Forelimb muscle (tissue), 1 donor: ENCODE results near the gene HHIP. TPM values are rescaled to one million over a fixed set of nuclear protein-coding genes. Genes with fewer than 3 reads are reported as not detected.
A peak's percentile ranks its signal among the peaks of the same experiment; 100 is the strongest.

Experiments used
- DNase-seq: peaks from one replicate; pipeline ENCODE4 v3.0.0-alpha.2; 2013; ENCODE audit warnings: low read depth
- polyA plus RNA-seq: library from polyadenylated mRNA; unstranded; fragments of 120-200 nt; gene quantifications from one replicate; pipeline ENCODE4 v1.2.1, GENCODE V29; 2013; ENCODE audit not compliant: insufficient read length

The HHIP gene
- polyA plus RNA-seq, 1 donor, result 3.9 TPM

- no peak for DNase-seq
These were observed 10.9 kb downstream of the HHIP start for GRCh38 chr4:144656850-144657249.

GRCh38 chr4:144658015-144658567, 12.1 kb downstream of the HHIP start:
- no peak for DNase-seq

- no peak for DNase-seq
These were observed 12.9 kb downstream of the HHIP start for GRCh38 chr4:144658903-144659302.

GRCh38 chr4:144659447-144659846, 13.5 kb downstream of the HHIP start:
- DNase-seq, result no peak

- no peak for DNase-seq
These were observed 18.0 kb downstream of the HHIP start for GRCh38 chr4:144663834-144664475.

GRCh38 chr4:144666539-144667175, 20.7 kb downstream of the HHIP start:
- DNase-seq, result no peak

GRCh38 chr4:144667500-144667899, 21.5 kb downstream of the HHIP start:
- DNase-seq, result no peak

GRCh38 chr4:144670776-144671175, 24.8 kb downstream of the HHIP start:
- DNase-seq, result no peak

GRCh38 chr4:144674711-144675110, 28.8 kb downstream of the HHIP start:
- no peak for DNase-seq

- DNase-seq, result peak; percentile 31
These were observed 35.9 kb downstream of the HHIP start for GRCh38 chr4:144681806-144682205.

- no peak for DNase-seq
These were observed 37.6 kb downstream of the HHIP start for GRCh38 chr4:144683516-144683915.

- no peak for DNase-seq
These were observed 40.0 kb downstream of the HHIP start for GRCh38 chr4:144685911-144686310.

- DNase-seq, result no peak
These were observed 41.0 kb downstream of the HHIP start for GRCh38 chr4:144686921-144687320.

- DNase-seq, result no peak
These were observed 41.5 kb downstream of the HHIP start for GRCh38 chr4:144687466-144687865.

- DNase-seq, result no peak
These were observed 42.1 kb downstream of the HHIP start for GRCh38 chr4:144688035-144688569.

- DNase-seq, result no peak
These were observed 43.2 kb downstream of the HHIP start for GRCh38 chr4:144689125-144689524.

- DNase-seq, result no peak
These were observed 49.8 kb downstream of the HHIP start for GRCh38 chr4:144695721-144696120.

GRCh38 chr4:144696376-144696775, 50.4 kb downstream of the HHIP start:
- DNase-seq, result no peak

- no peak for DNase-seq
These were observed 53.6 kb downstream of the HHIP start for GRCh38 chr4:144699565-144699964.

- no peak for DNase-seq
These were observed 55.8 kb downstream of the HHIP start for GRCh38 chr4:144701683-144702233.

- DNase-seq, result no peak
These were observed 57.5 kb downstream of the HHIP start for GRCh38 chr4:144703494-144703893.
